Astrocyte (in vitro differentiated cells and primary cell): ENCODE data around the gene NID2. TPM values are rescaled to one million over a fixed set of nuclear protein-coding genes. Genes with fewer than 3 reads are reported as not detected.

ENCODE experiments used
- DNase-seq: peaks from one replicate; pipeline ENCODE4 v3.0.0-alpha.2; 2010; ENCODE audit warnings: low read depth
- FAIRE-seq: peaks from 2 replicates; lab custom pipeline; 2011; peaks lifted over from hg19 to GRCh38; lab: Jason Lieb, UNC
- H2AFZ ChIP-seq: 2 replicates; pipeline ENCODE4 v1.6.0; 2012; ENCODE audit warnings: low read depth, low read length, inconsistent platforms
- H3K27ac ChIP-seq: 2 replicates; pipeline ENCODE4 v1.5.1; 2011; ENCODE audit warnings: low read depth, low read length, inconsistent platforms
- H3K27me3 ChIP-seq: 2 replicates; pipeline ENCODE4 v1.6.0; 2011; ENCODE audit warnings: low read length, inconsistent platforms; ENCODE audit not compliant: insufficient read depth
- H3K36me3 ChIP-seq: 2 replicates; pipeline ENCODE4 v1.5.1; 2011; ENCODE audit warnings: low read length, inconsistent platforms; ENCODE audit not compliant: insufficient read depth
- H3K4me1 ChIP-seq: 2 replicates; pipeline ENCODE4 v1.5.1; 2011; ENCODE audit warnings: low read length, inconsistent platforms; ENCODE audit not compliant: insufficient read depth
- H3K4me2 ChIP-seq: 2 replicates; pipeline ENCODE4 v1.6.0; 2012; ENCODE audit warnings: low read length, inconsistent platforms
- H3K4me3 ChIP-seq: 2 replicates; pipeline ENCODE4 v1.5.1; 2011; ENCODE audit warnings: low read depth, mild to moderate bottlenecking, low read length, inconsistent platforms; ENCODE audit not compliant: insufficient read depth
- H3K79me2 ChIP-seq: 2 replicates; pipeline ENCODE4 v1.6.0; 2012; ENCODE audit warnings: mild to moderate bottlenecking, low read length, inconsistent platforms; ENCODE audit not compliant: insufficient read depth
- H3K9ac ChIP-seq: 2 replicates; pipeline ENCODE4 v1.6.0; 2012; ENCODE audit warnings: mild to moderate bottlenecking, low read length, inconsistent platforms
- H3K9me3 ChIP-seq: 2 replicates; pipeline ENCODE4 v1.5.1; 2012; ENCODE audit warnings: low read depth, mild to moderate bottlenecking, low read length, inconsistent platforms; ENCODE audit not compliant: insufficient read depth
- H4K20me1 ChIP-seq: 2 replicates; pipeline ENCODE4 v1.6.0; 2012; ENCODE audit warnings: low read length, inconsistent platforms; ENCODE audit not compliant: insufficient read depth
- H3K27ac Mint-ChIP-seq: one replicate; pipeline ENCODE4 v1.8.0; 2021; ENCODE audit warnings: mild to moderate bottlenecking, mixed read lengths; ENCODE audit not compliant: unreplicated experiment
- H3K27me3 Mint-ChIP-seq: one replicate; pipeline ENCODE4 v1.8.0; 2021; ENCODE audit warnings: low read depth, mixed read lengths; ENCODE audit not compliant: unreplicated experiment
- H3K36me3 Mint-ChIP-seq: one replicate; pipeline ENCODE4 v1.8.0; 2021; ENCODE audit warnings: low read depth, mixed read lengths; ENCODE audit not compliant: unreplicated experiment
- H3K4me1 Mint-ChIP-seq: one replicate; pipeline ENCODE4 v1.8.0; 2021; ENCODE audit warnings: low read depth, mixed read lengths; ENCODE audit not compliant: unreplicated experiment
- H3K4me3 Mint-ChIP-seq: one replicate; pipeline ENCODE4 v1.8.0; 2021; ENCODE audit warnings: mild to moderate bottlenecking, moderate library complexity, mixed read lengths; ENCODE audit not compliant: unreplicated experiment
- H3K9me3 Mint-ChIP-seq: one replicate; pipeline ENCODE4 v1.8.0; 2021; ENCODE audit warnings: mild to moderate bottlenecking, mixed read lengths; ENCODE audit not compliant: unreplicated experiment
- CTCF ChIP-seq: IDR thresholded peaks from 2 replicates; pipeline ENCODE4 v1.5.1; 2011; ENCODE audit warnings: low read depth, mild to moderate bottlenecking, inconsistent platforms, low read length, moderate library complexity; ENCODE audit not compliant: insufficient read depth
- EZH2 ChIP-seq: IDR thresholded peaks from 2 replicates; pipeline ENCODE4 v1.6.1; 2012; ENCODE audit warnings: mild to moderate bottlenecking, low read length, inconsistent platforms; ENCODE audit not compliant: insufficient read depth
- total RNA-seq: library from RNA; stranded (reverse); gene quantifications from 2 replicates; pipeline ENCODE4 v1.2.1, GENCODE V29; 2021

Gene NID2
- total RNA-seq, 1 donor from 2014 or later = 22.3 TPM

DNA sequence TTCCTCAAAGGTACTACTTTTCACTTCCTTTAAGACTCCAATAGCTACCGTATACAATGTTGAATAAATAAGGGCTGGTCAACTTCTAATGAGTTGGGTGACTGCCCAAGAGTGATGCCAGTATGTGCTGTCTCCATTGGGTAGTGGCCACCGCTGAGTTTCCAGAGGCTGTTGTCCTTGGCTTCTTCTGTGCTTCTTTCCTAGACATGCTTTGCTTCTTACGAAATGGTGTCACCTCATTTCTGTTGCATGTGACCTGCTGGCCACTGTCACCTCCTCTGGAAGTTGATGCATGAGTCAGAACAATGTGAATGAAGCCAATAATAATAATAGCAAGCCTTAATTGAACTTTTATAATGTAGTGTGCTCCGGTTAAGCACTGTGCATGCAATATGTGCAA, 7.5 kb upstream of the NID2 start:
- Mint-ChIP-seq H3K27ac (no peak overlapping the region), H3K4me3 (peak overlapping the region; percentile 42), H3K27me3 (peaks cover 4% of the 10 kb centered on the region), H3K9me3 (no peaks in the 10 kb centered on the region), H3K4me1 (peaks cover 48% of the 10 kb centered on the region), H3K36me3 (no peaks in the 10 kb centered on the region)
- peak overlapping the region; percentile 45 for H3K4me2 ChIP-seq
- no peak overlapping the region for H3K4me3 ChIP-seq
- H3K27me3 ChIP-seq = no peaks in the 10 kb centered on the region
- no peak overlapping the region for H2AFZ ChIP-seq
- no peaks in the 10 kb centered on the region for H3K9me3 ChIP-seq
- TF ChIP-seq EZH2 = no peak
- no peak for TF ChIP-seq CTCF
- H3K79me2 ChIP-seq = no peaks in the 10 kb centered on the region
- FAIRE-seq (peak; percentile 94), DNase-seq (peak; percentile 74)
- H3K9ac ChIP-seq = no peak overlapping the region
- H3K4me1 ChIP-seq = peaks cover 74% of the 10 kb centered on the region
- H3K36me3 ChIP-seq = no peaks in the 10 kb centered on the region
- H3K27ac ChIP-seq = peak overlapping the region; percentile 91
- no peaks in the 10 kb centered on the region for H4K20me1 ChIP-seq

DNA sequence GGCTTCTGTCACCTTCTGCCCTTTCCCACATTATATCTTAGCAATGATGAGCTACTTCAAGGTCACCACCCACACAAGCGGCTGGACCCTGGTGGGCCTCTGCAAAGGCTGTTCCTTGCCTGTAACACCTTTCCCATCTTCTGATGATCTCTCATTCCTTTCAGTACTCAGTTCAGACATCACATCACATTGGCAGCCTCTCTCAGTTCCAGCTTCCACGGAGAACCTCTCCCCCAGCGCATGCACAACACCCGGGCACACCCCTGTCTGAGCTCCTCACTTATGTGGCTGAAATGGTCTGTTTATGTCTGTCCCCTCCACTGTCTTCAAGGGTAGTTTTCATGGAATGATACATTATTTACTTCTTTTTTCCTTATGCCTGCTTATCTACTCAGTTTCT, 6.5 kb upstream of the NID2 start:
- H3K9ac ChIP-seq = no peak overlapping the region
- H4K20me1 ChIP-seq = no peaks in the 10 kb centered on the region
- FAIRE-seq (no peak), DNase-seq (no peak)
- H3K4me1 ChIP-seq = peaks cover 64% of the 10 kb centered on the region
- H3K36me3 ChIP-seq = no peaks in the 10 kb centered on the region
- no peak overlapping the region for H3K27ac Mint-ChIP-seq
- no peaks in the 10 kb centered on the region for H3K36me3 Mint-ChIP-seq
- H3K4me3 Mint-ChIP-seq = no peak overlapping the region
- no peak overlapping the region for H3K4me2 ChIP-seq
- no peaks in the 10 kb centered on the region for H3K9me3 ChIP-seq
- H3K4me3 ChIP-seq = no peak overlapping the region
- H3K27me3 Mint-ChIP-seq = peaks cover 7% of the 10 kb centered on the region
- peaks cover 40% of the 10 kb centered on the region for H3K4me1 Mint-ChIP-seq
- no peak overlapping the region for H2AFZ ChIP-seq
- no peak for TF ChIP-seq EZH2
- no peak for TF ChIP-seq CTCF
- no peak overlapping the region for H3K27ac ChIP-seq
- no peaks in the 10 kb centered on the region for H3K79me2 ChIP-seq
- no peaks in the 10 kb centered on the region for H3K27me3 ChIP-seq
- no peaks in the 10 kb centered on the region for H3K9me3 Mint-ChIP-seq

- H3K9ac ChIP-seq = no peak overlapping the region
- DNase-seq = no peak
- H3K4me2 ChIP-seq = peak overlapping the region; percentile 10
- Mint-ChIP-seq H3K4me1 (peaks cover 20% of the 10 kb centered on the region), H3K27me3 (peaks cover 11% of the 10 kb centered on the region), H3K36me3 (no peaks in the 10 kb centered on the region), H3K4me3 (no peak overlapping the region), H3K27ac (no peak overlapping the region), H3K9me3 (no peaks in the 10 kb centered on the region)
- no peak overlapping the region for H3K4me3 ChIP-seq
- no peaks in the 10 kb centered on the region for H3K27me3 ChIP-seq
- H4K20me1 ChIP-seq = no peaks in the 10 kb centered on the region
- peaks cover 6% of the 10 kb centered on the region for H3K79me2 ChIP-seq
- no peaks in the 10 kb centered on the region for H3K36me3 ChIP-seq
- H3K4me1 ChIP-seq = peaks cover 54% of the 10 kb centered on the region
- no peak for TF ChIP-seq EZH2
- no peak for TF ChIP-seq CTCF
- H2AFZ ChIP-seq = no peak overlapping the region
- FAIRE-seq = peak; percentile 81
- H3K9me3 ChIP-seq = no peaks in the 10 kb centered on the region
- peak overlapping the region; percentile 20 for H3K27ac ChIP-seq
Measured at GRCh38 chr14:52073251-52073650, 4.4 kb upstream of the NID2 start.
